HCT116 (cell line): ENCODE measurements around the gene CEP112. TPM values are rescaled to one million over a fixed set of nuclear protein-coding genes. Genes with fewer than 3 reads are reported as not detected.

Source experiments
- ATAC-seq: fragments of 200-7000 bp; cut with Tn5 transposase; 2 replicates; pipeline ENCODE4 v1.9.1; 2020; ENCODE audit warnings: mild to moderate bottlenecking, moderate library complexity
- BruUV-seq: library from RNA; stranded (reverse); fragments of 400-500 nt; replicated peaks from 2 replicates; lab custom pipeline; 2021; lab: Mats Ljungman, UMichigan
- CTCF ChIA-PET: fragments of 300-600 bp; sonication (Branson Sonifier 250); formaldehyde crosslinking; loops from one replicate; lab custom pipeline; 2021; ENCODE audit warnings: antibody characterized with exemption; lab: Charles Lee
- POLR2A ChIA-PET: fragments of 300-600, 350-600 bp; sonication (Branson Sonifier 250); formaldehyde crosslinking; loops from one replicate; lab custom pipeline; 2021; ENCODE audit warnings: antibody characterized with exemption; lab: Charles Lee
- RAD21 ChIA-PET, 2 experiments: fragments of 300-600 bp; sonication (Branson Sonifier 250); formaldehyde crosslinking; loops; one replicate each; lab custom pipeline; 2023; ENCODE audit warnings: low total read pairs in 2 of 2; ENCODE audit not compliant: uncharacterized antibody in 2 of 2, unreplicated experiment in 2 of 2, low non-redundant PET in 1 of 2; lab: Charles Lee
- DNase-seq: peaks from one replicate; pipeline ENCODE4 v3.0.0-alpha.2; 2010; ENCODE audit warnings: low read depth, low spot score
- H2AFZ ChIP-seq: fragments of 200-600 bp; shearing (Covaris generic), sonication (generic); 2 replicates; pipeline ENCODE4 v1.6.1; 2017; ENCODE audit warnings: low read depth, mixed run types, mixed read lengths, antibody characterized with exemption, low read length; ENCODE audit not compliant: poor library complexity, severe bottlenecking
- H3K27ac ChIP-seq: 2 replicates; pipeline ENCODE4 v1.5.1; 2012; ENCODE audit warnings: low read depth, low read length
- H3K27me3 ChIP-seq: fragments of 200-600 bp; sonication (generic); 2 replicates; pipeline ENCODE4 v1.6.1; 2016; ENCODE audit warnings: mixed run types, low read length, mixed read lengths; ENCODE audit not compliant: insufficient read depth
- H3K36me3 ChIP-seq, 2 experiments: fragments of 200-500 bp in 1 of 2; fragments of 200-600 bp in 1 of 2; sonication (Bioruptor generic) in 1 of 2; sonication (generic) in 1 of 2; 2 replicates each; pipeline versions ENCODE4 v1.5.1 to v1.6.1; 2014 to 2016; ENCODE audit warnings: low read length in 2 of 2, inconsistent platforms in 1 of 2, mixed read lengths in 1 of 2, mixed run types in 1 of 2; ENCODE audit not compliant: insufficient read depth in 2 of 2, control insufficient read depth in 1 of 2
- H3K4me1 ChIP-seq, 2 experiments: fragments of 200-600 bp in 1 of 2; sonication (generic) in 1 of 2; 2 replicates each; pipeline versions ENCODE4 v1.5.1 to v1.6.1; 2012 to 2017; ENCODE audit warnings: low read length in 2 of 2, inconsistent platforms in 1 of 2, mild to moderate bottlenecking in 1 of 2, mixed read lengths in 1 of 2, mixed run types in 1 of 2, moderate library complexity in 1 of 2; ENCODE audit not compliant: insufficient read depth in 2 of 2, control insufficient read depth in 1 of 2
- H3K4me2 ChIP-seq: fragments of 200-600 bp; sonication (generic); 2 replicates; pipeline ENCODE4 v1.6.1; 2017; ENCODE audit warnings: mixed run types, low read length, mixed read lengths
- H3K4me3 ChIP-seq, 2 experiments: fragments of 200-600 bp in 1 of 2; sonication (generic) in 1 of 2; replicated peaks in 1 of 2; 2 replicates each; pipeline ENCODE4 v1.5.1; 2011 to 2016; ENCODE audit warnings: low read length in 2 of 2, control low read depth in 1 of 2, low read depth in 1 of 2, mild to moderate bottlenecking in 1 of 2, mixed read lengths in 1 of 2, mixed run types in 1 of 2
- H3K79me2 ChIP-seq: fragments of 200-600 bp; sonication (generic); 2 replicates; pipeline ENCODE4 v1.6.1; 2017; ENCODE audit warnings: mild to moderate bottlenecking, mixed run types, low read length, moderate library complexity, mixed read lengths; ENCODE audit not compliant: insufficient read depth
- H3K9ac ChIP-seq: fragments of 200-600 bp; sonication (generic); 2 replicates; pipeline ENCODE4 v1.6.1; 2016; ENCODE audit warnings: low read length, mixed read lengths
- H3K9me2 ChIP-seq: fragments of 200-600 bp; sonication (generic), shearing (Covaris generic); 2 replicates; pipeline ENCODE4 v1.6.1; 2017; ENCODE audit warnings: mixed run types, mild to moderate bottlenecking, moderate library complexity; ENCODE audit not compliant: insufficient read depth
- H3K9me3 ChIP-seq, 2 experiments: fragments of 200-500 bp in 1 of 2; fragments of 200-600 bp in 1 of 2; sonication (Bioruptor generic) in 1 of 2; sonication (generic) in 1 of 2; 2 replicates each; pipeline ENCODE4 v1.6.1; 2014 to 2017; ENCODE audit warnings: low read length in 2 of 2, mixed read lengths in 2 of 2, inconsistent platforms in 1 of 2, low read depth in 1 of 2, mild to moderate bottlenecking in 1 of 2, mixed run types in 1 of 2, moderate library complexity in 1 of 2; ENCODE audit not compliant: control insufficient read depth in 1 of 2, insufficient read depth in 1 of 2
- H4K20me1 ChIP-seq: fragments of 200-600 bp; sonication (generic), shearing (Covaris generic); 2 replicates; pipeline ENCODE4 v1.6.1; 2017; ENCODE audit warnings: mixed run types, mild to moderate bottlenecking, moderate library complexity; ENCODE audit not compliant: insufficient read depth
- CEBPB ChIP-seq: IDR thresholded peaks from 2 replicates; pipeline ENCODE4 v1.6.1; 2012; ENCODE audit warnings: low read depth
- CTCF ChIP-seq, 3 experiments: fragments of 200-600 bp in 1 of 3; sonication (generic) in 1 of 3; IDR thresholded peaks in 2 of 3; conservative IDR thresholded peaks in 1 of 3; 2 replicates each; pipeline ENCODE4 v1.5.1; 2012 to 2017; ENCODE audit warnings: low read depth in 2 of 3, low read length in 2 of 3, antibody characterized with exemption in 1 of 3, borderline replicate concordance in 1 of 3, control low read depth in 1 of 3, mild to moderate bottlenecking in 1 of 3, mixed read lengths in 1 of 3, mixed run types in 1 of 3, moderate library complexity in 1 of 3; ENCODE audit not compliant: insufficient read depth in 1 of 3
- ELF1 ChIP-seq: IDR thresholded peaks from 2 replicates; pipeline ENCODE4 v1.6.1; 2012; ENCODE audit warnings: low read depth, borderline replicate concordance
- EZH2phosphoT487 ChIP-seq: fragments of 200-600 bp; IDR thresholded peaks from 2 replicates; pipeline ENCODE4 v1.6.1; 2018; ENCODE audit warnings: antibody characterized with exemption, borderline replicate concordance
- POLR2A ChIP-seq: IDR thresholded peaks from 2 replicates; pipeline ENCODE4 v1.7.0; 2011; ENCODE audit warnings: borderline replicate concordance; ENCODE audit not compliant: insufficient read depth, insufficient read length; ENCODE audit errors: extremely low read depth
- SP1 ChIP-seq: IDR thresholded peaks from 2 replicates; pipeline ENCODE4 v1.6.1; 2012; ENCODE audit warnings: low read depth
- SRF ChIP-seq: IDR thresholded peaks from 2 replicates; pipeline ENCODE4 v1.6.1; 2012; ENCODE audit warnings: low read depth
- YY1 ChIP-seq: IDR thresholded peaks from 2 replicates; pipeline ENCODE4 v1.6.1; 2011; ENCODE audit warnings: low read length, low read depth, moderate library complexity, mild to moderate bottlenecking; ENCODE audit not compliant: insufficient replicate concordance; ENCODE audit errors: extremely low read depth
- intact Hi-C: fragments of 100-400 bp; cut with micrococcal nuclease; formaldehyde crosslinking; loops from 2 replicates; pipeline ENCODE4 v1.10.0; 2022
- total RNA-seq: library from RNA; stranded (reverse); gene quantifications from one replicate; pipeline ENCODE4 v1.2.1, GENCODE V29; 2021; ENCODE audit not compliant: unreplicated experiment
- TF ChIP-seq, protein P1 (sequence below): IDR thresholded peaks from 2 replicates; pipeline ENCODE4 v1.6.1; 2011; ENCODE audit warnings: mild to moderate bottlenecking, low read length, moderate library complexity; ENCODE audit not compliant: insufficient replicate concordance; ENCODE audit errors: extremely low read depth
- TF ChIP-seq, protein P2 (sequence below): IDR thresholded peaks from 2 replicates; pipeline ENCODE4 v1.6.1; 2012; ENCODE audit warnings: low read depth

The CEP112 gene
- total RNA-seq, 1 experiment from 2014 or later: 10.9 TPM

DNA sequence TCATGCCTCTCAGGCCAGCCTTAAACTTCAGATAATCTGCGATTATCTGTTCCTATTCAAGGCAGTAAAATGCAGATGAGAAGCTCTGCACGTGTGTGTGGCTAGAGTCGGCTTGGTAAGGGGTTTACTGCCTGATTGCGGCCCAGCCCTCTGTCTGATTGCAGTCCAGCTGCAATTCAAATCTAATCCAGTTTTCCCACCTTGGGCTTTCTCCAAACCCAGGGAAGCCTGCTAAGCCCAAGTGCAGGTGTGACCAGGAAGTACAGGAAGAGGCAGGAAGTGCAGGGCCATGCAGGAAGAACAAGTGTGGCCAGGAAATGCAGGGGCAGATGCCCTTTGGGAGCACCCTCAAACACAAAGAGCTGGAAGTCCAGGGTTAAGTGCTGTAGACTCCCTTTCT, 314.9 kb downstream of the CEP112 start:
- no peak overlapping the region for H3K9ac ChIP-seq
- H3K4me3 ChIP-seq: no peak overlapping the region
- ChIA-PET RAD21 (no interaction called here), POLR2A (no interaction called here), CTCF (no interaction called here)
- no peaks in the 10 kb centered on the region for H3K4me1 ChIP-seq
- H4K20me1 ChIP-seq: no peaks in the 10 kb centered on the region
- no peak overlapping the region for H3K4me2 ChIP-seq
- TF ChIP-seq EZH2phosphoT487: no peak
- TF ChIP-seq POLR2A: no peak
- no peak for TF ChIP-seq SRF
- H2AFZ ChIP-seq: no peak overlapping the region
- H3K36me3 ChIP-seq: no peaks in the 10 kb centered on the region
- no peak overlapping the region for H3K27ac ChIP-seq
- H3K9me3 ChIP-seq: no peaks in the 10 kb centered on the region
- no peaks in the 10 kb centered on the region for H3K9me2 ChIP-seq
- no peaks in the 10 kb centered on the region for H3K27me3 ChIP-seq
- no TSS peak for BruUV-seq
- no peaks in the 10 kb centered on the region for H3K79me2 ChIP-seq
- no peak for ATAC-seq
- intact Hi-C loops: no loop called here
- no peak for DNase-seq

GRCh38 chr17:65868881-65869280, 323.1 kb downstream of the CEP112 start:
- ChIA-PET CTCF (no interaction called here), RAD21 (no interaction called here), POLR2A (no interaction called here)
- H3K4me2 ChIP-seq: no peak overlapping the region
- intact Hi-C loops: no loop called here
- H3K79me2 ChIP-seq: no peaks in the 10 kb centered on the region
- no peaks in the 10 kb centered on the region for H3K36me3 ChIP-seq
- TF ChIP-seq YY1 (no peak), CTCF (IDR thresholded peaks at IDR 0.05 in 2 of 3, conservative IDR thresholded peaks at IDR 0.05 in 1 of 3; ENCODE audit: borderline replicate concordance in 1 of 3, insufficient read depth in 1 of 3, low read depth in 2 of 3, low read length in 2 of 3) (no peak), SRF (no peak), CEBPB (no peak), SP1 (no peak), POLR2A (no peak), ELF1 (no peak)
- TF ChIP-seq, protein P1, sequence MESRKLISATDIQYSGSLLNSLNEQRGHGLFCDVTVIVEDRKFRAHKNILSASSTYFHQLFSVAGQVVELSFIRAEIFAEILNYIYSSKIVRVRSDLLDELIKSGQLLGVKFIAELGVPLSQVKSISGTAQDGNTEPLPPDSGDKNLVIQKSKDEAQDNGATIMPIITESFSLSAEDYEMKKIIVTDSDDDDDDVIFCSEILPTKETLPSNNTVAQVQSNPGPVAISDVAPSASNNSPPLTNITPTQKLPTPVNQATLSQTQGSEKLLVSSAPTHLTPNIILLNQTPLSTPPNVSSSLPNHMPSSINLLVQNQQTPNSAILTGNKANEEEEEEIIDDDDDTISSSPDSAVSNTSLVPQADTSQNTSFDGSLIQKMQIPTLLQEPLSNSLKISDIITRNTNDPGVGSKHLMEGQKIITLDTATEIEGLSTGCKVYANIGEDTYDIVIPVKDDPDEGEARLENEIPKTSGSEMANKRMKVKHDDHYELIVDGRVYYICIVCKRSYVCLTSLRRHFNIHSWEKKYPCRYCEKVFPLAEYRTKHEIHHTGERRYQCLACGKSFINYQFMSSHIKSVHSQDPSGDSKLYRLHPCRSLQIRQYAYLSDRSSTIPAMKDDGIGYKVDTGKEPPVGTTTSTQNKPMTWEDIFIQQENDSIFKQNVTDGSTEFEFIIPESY: no peak
- TF ChIP-seq, protein P2, sequence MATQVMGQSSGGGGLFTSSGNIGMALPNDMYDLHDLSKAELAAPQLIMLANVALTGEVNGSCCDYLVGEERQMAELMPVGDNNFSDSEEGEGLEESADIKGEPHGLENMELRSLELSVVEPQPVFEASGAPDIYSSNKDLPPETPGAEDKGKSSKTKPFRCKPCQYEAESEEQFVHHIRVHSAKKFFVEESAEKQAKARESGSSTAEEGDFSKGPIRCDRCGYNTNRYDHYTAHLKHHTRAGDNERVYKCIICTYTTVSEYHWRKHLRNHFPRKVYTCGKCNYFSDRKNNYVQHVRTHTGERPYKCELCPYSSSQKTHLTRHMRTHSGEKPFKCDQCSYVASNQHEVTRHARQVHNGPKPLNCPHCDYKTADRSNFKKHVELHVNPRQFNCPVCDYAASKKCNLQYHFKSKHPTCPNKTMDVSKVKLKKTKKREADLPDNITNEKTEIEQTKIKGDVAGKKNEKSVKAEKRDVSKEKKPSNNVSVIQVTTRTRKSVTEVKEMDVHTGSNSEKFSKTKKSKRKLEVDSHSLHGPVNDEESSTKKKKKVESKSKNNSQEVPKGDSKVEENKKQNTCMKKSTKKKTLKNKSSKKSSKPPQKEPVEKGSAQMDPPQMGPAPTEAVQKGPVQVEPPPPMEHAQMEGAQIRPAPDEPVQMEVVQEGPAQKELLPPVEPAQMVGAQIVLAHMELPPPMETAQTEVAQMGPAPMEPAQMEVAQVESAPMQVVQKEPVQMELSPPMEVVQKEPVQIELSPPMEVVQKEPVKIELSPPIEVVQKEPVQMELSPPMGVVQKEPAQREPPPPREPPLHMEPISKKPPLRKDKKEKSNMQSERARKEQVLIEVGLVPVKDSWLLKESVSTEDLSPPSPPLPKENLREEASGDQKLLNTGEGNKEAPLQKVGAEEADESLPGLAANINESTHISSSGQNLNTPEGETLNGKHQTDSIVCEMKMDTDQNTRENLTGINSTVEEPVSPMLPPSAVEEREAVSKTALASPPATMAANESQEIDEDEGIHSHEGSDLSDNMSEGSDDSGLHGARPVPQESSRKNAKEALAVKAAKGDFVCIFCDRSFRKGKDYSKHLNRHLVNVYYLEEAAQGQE: no peak
- H3K4me1 ChIP-seq: no peaks in the 10 kb centered on the region
- no peaks in the 10 kb centered on the region for H4K20me1 ChIP-seq
- H3K9me3 ChIP-seq: peaks cover 4 to 6% of the 10 kb centered on the region in 2 experiments; a peak in 2 of 4 replicates
- H3K9me2 ChIP-seq: no peaks in the 10 kb centered on the region
- no TSS peak for BruUV-seq
- no peak for DNase-seq
- no peak overlapping the region for H3K9ac ChIP-seq
- no peak overlapping the region for H2AFZ ChIP-seq
- no peak for ATAC-seq
- no peak overlapping the region for H3K4me3 ChIP-seq
- no peak overlapping the region for H3K27ac ChIP-seq
- no peaks in the 10 kb centered on the region for H3K27me3 ChIP-seq
